H1 (cell line): ENCODE data around the gene UPP1. TPM values are rescaled to one million over a fixed set of nuclear protein-coding genes. Genes with fewer than 3 reads are reported as not detected.

Experiments used
- CTCF ChIA-PET: fragments of 300-600 bp; sonication (Branson Sonifier 250); formaldehyde crosslinking; loops from one replicate; lab custom pipeline; 2021; ENCODE audit not compliant: partially characterized antibody; lab: Charles Lee
- POLR2A ChIA-PET: fragments of 300-600 bp; sonication (Branson Sonifier 250); formaldehyde crosslinking; loops from one replicate; lab custom pipeline; 2021; ENCODE audit warnings: inconsistent platforms; ENCODE audit not compliant: partially characterized antibody; lab: Charles Lee
- DNase-seq, 2 experiments: peaks; one replicate each; pipeline versions ENCODE4 v3.0.0 to v3.0.0-alpha.2; 2010 to 2022; ENCODE audit warnings: low spot score in 2 of 2, low read depth in 1 of 2, mixed read lengths in 1 of 2
- FAIRE-seq: peaks from 2 replicates; lab custom pipeline; 2011; peaks lifted over from hg19 to GRCh38; lab: Jason Lieb, UNC
- H2AFZ ChIP-seq: 2 replicates; pipeline ENCODE4 v1.8.1; 2012; ENCODE audit warnings: low read length, inconsistent platforms
- H2AK5ac ChIP-seq: 2 replicates; pipeline ENCODE4 v1.6.1; 2013; ENCODE audit warnings: low read depth, low read length
- H2BK120ac ChIP-seq: replicated peaks from 2 replicates; pipeline ENCODE3; 2013; ENCODE audit warnings: low read depth, low read length, inconsistent platforms
- H2BK12ac ChIP-seq: 2 replicates; pipeline ENCODE4 v1.6.1; 2013; ENCODE audit warnings: low read depth, low read length
- H2BK15ac ChIP-seq: 2 replicates; pipeline ENCODE4 v1.6.1; 2013; ENCODE audit warnings: low read length
- H2BK20ac ChIP-seq: 2 replicates; pipeline ENCODE4 v1.6.1; 2013; ENCODE audit warnings: low read length
- H2BK5ac ChIP-seq: 2 replicates; pipeline ENCODE4 v1.6.1; 2013; ENCODE audit warnings: low read depth, low read length
- H3K14ac ChIP-seq: 2 replicates; pipeline ENCODE4 v1.6.1; 2013; ENCODE audit warnings: inconsistent platforms; ENCODE audit not compliant: insufficient read length
- H3K18ac ChIP-seq: 2 replicates; pipeline ENCODE4 v1.6.1; 2013; ENCODE audit warnings: low read length; ENCODE audit errors: extremely low read depth
- H3K23ac ChIP-seq: 2 replicates; pipeline ENCODE4 v1.6.1; 2013; ENCODE audit warnings: inconsistent platforms; ENCODE audit not compliant: insufficient read length
- H3K23me2 ChIP-seq: 2 replicates; pipeline ENCODE4 v1.6.1; 2013; ENCODE audit warnings: low read depth, low read length
- H3K27ac ChIP-seq: 2 replicates; pipeline ENCODE4 v1.6.1; 2011; ENCODE audit warnings: low read depth, low read length, inconsistent platforms
- H3K27me3 ChIP-seq, 4 experiments: replicated peaks in 1 of 4; 1 replicate in 1 of 4; 2 replicates in 3 of 4; pipeline versions ENCODE4 v1.6.1 to v1.8.1; 2011 to 2013; ENCODE audit warnings: low read length in 3 of 4, mild to moderate bottlenecking in 3 of 4, inconsistent platforms in 2 of 4, mixed read lengths in 2 of 4, moderate library complexity in 1 of 4; ENCODE audit not compliant: control insufficient read depth in 3 of 4, insufficient read depth in 3 of 4; ENCODE audit errors: extremely low read depth in 1 of 4
- H3K36me3 ChIP-seq, 4 experiments: 2 replicates each; pipeline versions ENCODE4 v1.6.1 to v1.8.1; 2011 to 2013; ENCODE audit warnings: mild to moderate bottlenecking in 4 of 4, low read length in 3 of 4, moderate library complexity in 2 of 4, control low read depth in 1 of 4, inconsistent platforms in 1 of 4; ENCODE audit not compliant: insufficient read depth in 4 of 4, control insufficient read depth in 2 of 4
- H3K4ac ChIP-seq: replicated peaks from 2 replicates; pipeline ENCODE3; 2013; ENCODE audit warnings: low read length, low read depth, mixed read lengths, inconsistent platforms; ENCODE audit not compliant: insufficient read length
- H3K4me1 ChIP-seq, 4 experiments: replicated peaks in 1 of 4; 1 replicate in 1 of 4; 2 replicates in 3 of 4; pipeline versions ENCODE4 v1.6.1 to v1.8.1; 2011 to 2013; ENCODE audit warnings: low read length in 3 of 4, inconsistent platforms in 2 of 4, mixed read lengths in 1 of 4; ENCODE audit not compliant: insufficient read depth in 4 of 4, control insufficient read depth in 3 of 4
- H3K4me2 ChIP-seq, 2 experiments: 2 replicates each; pipeline versions ENCODE4 v1.6.1 to v1.8.1; 2011 to 2013; ENCODE audit warnings: low read depth in 2 of 2, low read length in 2 of 2, control low read depth in 1 of 2, inconsistent platforms in 1 of 2, mild to moderate bottlenecking in 1 of 2; ENCODE audit not compliant: insufficient read depth in 1 of 2
- H3K4me3 ChIP-seq, 4 experiments: fragments of 200-600, 300-600 bp in 1 of 4; sonication (generic), shearing (Covaris generic), sonication (Bioruptor Twin) in 1 of 4; 2 replicates each; pipeline versions ENCODE4 v1.5.1 to v1.8.1; 2011 to 2016; ENCODE audit warnings: low read length in 4 of 4, low read depth in 3 of 4, control low read depth in 2 of 4, inconsistent platforms in 2 of 4, mild to moderate bottlenecking in 2 of 4, mixed read lengths in 1 of 4, moderate library complexity in 1 of 4; ENCODE audit not compliant: insufficient read depth in 2 of 4; ENCODE audit errors: extremely low read depth in 1 of 4
- H3K56ac ChIP-seq: replicated peaks from 2 replicates; pipeline ENCODE3; 2013; ENCODE audit warnings: low read depth, mild to moderate bottlenecking, mixed read lengths, low read length, inconsistent platforms; ENCODE audit not compliant: insufficient read length
- H3K79me1 ChIP-seq: 2 replicates; pipeline ENCODE4 v1.6.1; 2013; ENCODE audit warnings: low read depth, low read length, control low read depth
- H3K79me2 ChIP-seq, 2 experiments: 2 replicates each; pipeline versions ENCODE4 v1.6.1 to v1.8.1; 2012 to 2013; ENCODE audit warnings: low read length in 2 of 2, mild to moderate bottlenecking in 2 of 2, inconsistent platforms in 1 of 2; ENCODE audit not compliant: insufficient read depth in 2 of 2, control insufficient read depth in 1 of 2
- H3K9ac ChIP-seq, 4 experiments: replicated peaks in 1 of 4; 1 replicate in 1 of 4; 2 replicates in 3 of 4; pipeline versions ENCODE4 v1.6.1 to v1.8.1; 2011 to 2013; ENCODE audit warnings: low read depth in 3 of 4, low read length in 3 of 4, control low read depth in 2 of 4, mild to moderate bottlenecking in 2 of 4, moderate library complexity in 2 of 4, inconsistent platforms in 1 of 4; ENCODE audit errors: extremely low read depth in 1 of 4
- H3K9me3 ChIP-seq, 2 experiments: 2 replicates each; pipeline versions ENCODE4 v1.6.1 to v1.8.1; 2012 to 2013; ENCODE audit warnings: mild to moderate bottlenecking in 2 of 2, moderate library complexity in 2 of 2, control low read depth in 1 of 2, inconsistent platforms in 1 of 2, low read depth in 1 of 2, low read length in 1 of 2, mixed read lengths in 1 of 2; ENCODE audit not compliant: insufficient read depth in 2 of 2
- H4K20me1 ChIP-seq, 2 experiments: replicated peaks in 1 of 2; 2 replicates each; pipeline versions ENCODE3 to v1.8.1; 2011 to 2013; ENCODE audit warnings: inconsistent platforms in 2 of 2, low read length in 2 of 2, mild to moderate bottlenecking in 1 of 2; ENCODE audit not compliant: insufficient read depth in 2 of 2, control insufficient read depth in 1 of 2
- H4K5ac ChIP-seq: 2 replicates; pipeline ENCODE4 v1.6.1; 2013; ENCODE audit warnings: low read length, low read depth, mixed read lengths, inconsistent platforms; ENCODE audit not compliant: insufficient read length
- H4K8ac ChIP-seq: 2 replicates; pipeline ENCODE4 v1.8.0; 2013; ENCODE audit warnings: mild to moderate bottlenecking, moderate library complexity, low read length, inconsistent platforms; ENCODE audit not compliant: insufficient read depth; ENCODE audit errors: extremely low read depth
- H4K91ac ChIP-seq: replicated peaks from 2 replicates; pipeline ENCODE3; 2013; ENCODE audit warnings: low read length, mixed read lengths, inconsistent platforms; ENCODE audit not compliant: insufficient read length
- MAFK ChIP-seq: IDR thresholded peaks from 2 replicates; pipeline ENCODE4 v1.6.1; 2012; ENCODE audit warnings: low read depth, mild to moderate bottlenecking, improper control_type of control experiment, low read length
- RAD21 ChIP-seq, 2 experiments: IDR thresholded peaks in 1 of 2; conservative IDR thresholded peaks in 1 of 2; 2 replicates each; pipeline ENCODE4 v1.6.1; 2011; ENCODE audit warnings: low read depth in 2 of 2, low read length in 2 of 2, improper control_type of control experiment in 1 of 2, inconsistent platforms in 1 of 2, mild to moderate bottlenecking in 1 of 2, moderate library complexity in 1 of 2
- SAP30 ChIP-seq: fragments of 300-600 bp; sonication (generic); IDR thresholded peaks from 2 replicates; pipeline ENCODE4 v1.7.1; 2012; ENCODE audit warnings: low read length, moderate library complexity, mild to moderate bottlenecking, inconsistent platforms; ENCODE audit not compliant: insufficient read depth, insufficient replicate concordance
- TBP ChIP-seq: IDR thresholded peaks from 2 replicates; pipeline ENCODE4 v1.6.1; 2011; ENCODE audit warnings: low read depth, low read length, improper control_type of control experiment
- WGBS, 2 experiments: shearing (Covaris generic) in 1 of 2; methylation state at CpG; one replicate each; pipeline versions ENCODE4 v1.1.6 to v1.1.7; 2013 to 2015; ENCODE audit warnings: low lambda C conversion rate in 2 of 2, mixed read lengths in 2 of 2, inconsistent platforms in 1 of 2, low coverage in 1 of 2, missing lambda C conversion rate in 1 of 2; ENCODE audit not compliant: insufficient replicate concordance in 2 of 2, insufficient coverage in 1 of 2, insufficient read length in 1 of 2; ENCODE audit errors: extremely low coverage in 1 of 2, missing lambda C conversion rate in 1 of 2; 5-methylcytosine and 5-hydroxymethylcytosine counted together
- polyA plus RNA-seq, 7 experiments: library from polyadenylated mRNA; depleted of rRNA in 3 of 7; stranded (reverse) in 5 of 7; unstranded in 2 of 7; fragments of >200 nt in 5 of 7; fragments of 200-250 nt in 2 of 7; gene quantifications; 1 replicate in 5 of 7; 2 replicates in 1 of 7; 4 replicates in 1 of 7; pipeline versions ENCODE4 v1.2.1 to v1.2.3, GENCODE V29; 2011 to 2013; ENCODE audit warnings: missing spikeins in 2 of 7, mixed read lengths in 2 of 7
- total RNA-seq: library from RNA; stranded (reverse); fragmentation: NEBNext Ultra II Directional; extraction: Animal tissue kit (Norgen Biotek cat#: 25700); gene quantifications from 2 replicates; pipeline ENCODE4 v1.2.1, GENCODE V29; 2021

The UPP1 gene
- total and polyA plus RNA-seq, 2 of the 8 experiments (the other 6 are each of a cell fraction or from before 2014, with no cell fraction given), result 40.7 to 46.2 TPM

GRCh38 chr7:48116043-48116442 lies 27.0 kb downstream of the UPP1 start:
- Histone ChIP-seq H3K9me3 (no peaks in the 10 kb centered on the region), H3K79me2 (no peaks in the 10 kb centered on the region), H3K23ac (no peak overlapping the region), H4K8ac (no peak overlapping the region; the same call in 1 of the 2 replicates), H2BK5ac (no peak overlapping the region), H3K14ac (no peak overlapping the region), H3K18ac (no peak overlapping the region), H2BK15ac (no peak overlapping the region), H3K4me1 (no peaks in the 10 kb centered on the region), H3K9ac (no peak overlapping the region), H3K79me1 (no peaks in the 10 kb centered on the region), H4K5ac (no peak overlapping the region), H4K91ac (peak overlapping the region; percentile 30), H2AK5ac (peak overlapping the region; percentile 68; the same call in 1 of the 2 replicates), H2BK120ac (no peak overlapping the region), H3K4me2 (no peak overlapping the region), H3K36me3 (no peaks in the 10 kb centered on the region), H2AFZ (no peak overlapping the region), H4K20me1 (no peaks in the 10 kb centered on the region), H3K23me2 (no peaks in the 10 kb centered on the region), H3K27me3 (no peaks in the 10 kb centered on the region; a peak in 1 of 7 replicates), H3K4ac (no peak overlapping the region), H2BK12ac (no peak overlapping the region), H2BK20ac (no peak overlapping the region), H3K4me3 (no peak overlapping the region), H3K27ac (no peak overlapping the region; the same call in 1 of the 2 replicates), H3K56ac (no peak overlapping the region)
- ChIA-PET POLR2A (no interaction called here), CTCF (no interaction called here)
- WGBS, 2 experiments, result 94% methylated on average over 5 of the region's 5 CpGs; no CpG with 5 or more reads in 1 of the 2 experiments
- DNase-seq, result no peak
- FAIRE-seq, result no peak
- TF ChIP-seq TBP (no peak), MAFK (no peak), SAP30 (no peak), RAD21 (IDR thresholded peaks at IDR 0.05 in 1 of 2, conservative IDR thresholded peaks at IDR 0.05 in 1 of 2; ENCODE audit: low read depth in 2 of 2, low read length in 2 of 2) (no peak)
